GM10266 (cell line): ENCODE data around the gene CACNA1C.

Experiments used
- DNase-seq: peaks from one replicate; pipeline ENCODE4 v3.0.0; 2012; ENCODE audit errors: extremely low spot score
- CTCF ChIP-seq: IDR thresholded peaks from 2 replicates; pipeline ENCODE4 v1.5.1; 2012; ENCODE audit warnings: mild to moderate bottlenecking, low read depth; ENCODE audit not compliant: control insufficient read depth, insufficient read depth; ENCODE audit errors: missing control alignments

Gene CACNA1C

GRCh38 chr12:2035431-2036055, 17.2 kb upstream of the CACNA1C start:
- no peak for TF ChIP-seq CTCF
- DNase-seq: no peak

- no peak for DNase-seq
- no peak for TF ChIP-seq CTCF
Measured at GRCh38 chr12:2039034-2039433, 13.8 kb upstream of the CACNA1C start.

- TF ChIP-seq CTCF: no peak
Measured at GRCh38 chr12:2043054-2043453, 9.7 kb upstream of the CACNA1C start.

DNA sequence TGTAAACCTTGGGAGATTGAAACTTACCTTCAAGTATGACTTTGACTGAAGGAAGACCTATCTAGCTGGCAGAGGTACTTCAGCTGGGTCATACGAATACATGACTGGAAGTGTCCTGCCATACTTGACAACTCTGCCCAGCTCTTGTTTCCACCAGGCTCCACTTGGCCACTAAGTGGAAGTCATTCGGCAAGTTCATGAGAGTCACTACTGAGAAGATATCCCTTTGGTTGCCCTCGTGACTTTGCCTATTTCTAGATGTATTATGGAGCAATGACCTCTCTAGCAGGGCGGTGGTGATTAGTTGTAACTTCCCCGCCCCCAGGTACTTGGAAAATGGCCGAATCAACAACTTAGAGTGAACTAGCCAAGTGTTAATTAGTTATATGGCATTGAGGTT, 8.6 kb upstream of the CACNA1C start:
- no peak for DNase-seq
- TF ChIP-seq CTCF: no peak

More at GRCh38 chr12:2043054-2043453, 9.7 kb upstream of the CACNA1C start:
- DNase-seq: no peak

DNA sequence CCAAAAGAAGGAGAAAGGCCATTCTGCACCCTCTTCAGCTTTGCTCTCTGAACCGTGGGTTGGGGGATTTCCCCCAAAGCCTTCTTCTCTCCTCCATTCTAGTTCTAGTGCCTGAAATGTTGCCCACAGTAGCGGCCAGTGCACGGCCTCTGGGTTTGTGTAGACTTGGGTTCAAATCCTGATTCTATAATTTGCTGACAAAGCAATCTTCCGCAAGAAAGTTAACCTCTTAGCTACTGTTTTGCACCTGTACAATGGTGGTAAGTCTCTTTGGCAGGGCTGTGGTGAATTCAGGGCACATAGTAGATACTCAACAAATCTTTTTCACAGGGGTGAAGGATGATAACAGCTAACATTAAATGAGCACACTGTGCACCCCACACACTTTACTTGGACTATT, 5.8 kb upstream of the CACNA1C start:
- TF ChIP-seq CTCF: no peak
- no peak for DNase-seq

GRCh38 chr12:2047752-2048151, 5.0 kb upstream of the CACNA1C start:
- TF ChIP-seq CTCF: no peak
- no peak for DNase-seq

DNA sequence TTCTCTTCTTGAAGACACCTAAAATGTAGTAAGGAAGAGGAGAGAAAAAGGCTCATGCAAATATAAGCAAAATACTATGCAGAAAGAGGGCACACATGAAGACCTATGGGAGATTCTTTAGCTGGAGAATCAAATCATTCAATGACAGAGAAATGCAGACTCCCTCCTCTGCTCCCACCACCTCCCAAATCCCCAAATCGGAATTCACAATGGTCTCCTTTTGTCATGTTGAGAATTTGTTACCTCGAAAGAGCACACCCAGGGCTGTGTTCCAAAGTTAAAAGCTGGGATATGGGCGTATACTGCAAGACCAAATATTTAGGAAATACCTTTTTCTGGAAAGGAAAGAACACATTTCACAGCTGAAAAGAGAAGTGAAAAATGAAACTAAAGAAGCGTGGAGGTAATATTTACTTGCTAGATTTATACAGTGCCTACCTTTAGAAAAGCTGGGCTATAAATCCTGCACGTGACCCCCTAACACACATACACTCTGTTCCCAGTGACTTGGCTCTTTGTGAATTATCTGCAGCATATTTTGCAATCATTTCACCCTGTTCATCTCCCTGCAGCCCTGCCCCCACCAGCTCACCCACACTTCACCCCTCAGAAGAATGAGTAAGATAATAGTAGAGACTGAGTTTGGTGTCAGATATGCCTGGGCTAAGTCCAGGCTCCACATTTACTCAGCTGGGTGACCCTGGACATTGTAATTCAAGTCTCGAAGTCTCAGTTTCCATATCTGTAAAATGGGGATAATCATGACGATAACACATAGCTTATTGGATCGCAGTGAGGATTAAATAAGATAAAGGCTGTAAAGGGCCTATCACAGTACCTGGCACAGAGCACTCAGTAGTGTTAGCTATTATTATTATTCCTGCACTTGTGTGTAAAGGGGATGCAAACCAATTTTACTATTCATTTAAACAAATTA, 2.9 kb upstream of the CACNA1C start:
- DNase-seq: no peak
- no peak for TF ChIP-seq CTCF
